Activated B cell treated with CpG ODN at 0.5 μM for 24 hours (primary cell): ENCODE measurements around the gene FIBCD1. TPM values are rescaled to one million over a fixed set of nuclear protein-coding genes. Genes with fewer than 3 reads are reported as not detected.

ENCODE experiments used
- ATAC-seq: fragments of 200-7000 bp; cut with Tn5 transposase; one replicate; pipeline ENCODE4 v1.10.0; 2021; ENCODE audit warnings: low read depth, mild to moderate bottlenecking, moderate library complexity
- CTCF ChIA-PET: fragments of 350-600 bp; sonication (Branson Sonifier 250); formaldehyde crosslinking; loops from one replicate; lab custom pipeline; 2021; ENCODE audit warnings: antibody characterized with exemption; lab: Charles Lee
- POLR2A ChIA-PET: fragments of 350-600 bp; sonication (Branson Sonifier 250); formaldehyde crosslinking; loops from one replicate; lab custom pipeline; 2021; ENCODE audit warnings: antibody characterized with exemption; lab: Charles Lee
- DNase-seq: peaks from one replicate; pipeline ENCODE4 v3.0.0; 2022
- H3K27ac Mint-ChIP-seq: one replicate; pipeline ENCODE4 v1.8.0; 2020; ENCODE audit warnings: mixed read lengths
- H3K27me3 Mint-ChIP-seq: one replicate; pipeline ENCODE4 v1.8.0; 2021; ENCODE audit warnings: mixed read lengths
- H3K36me3 Mint-ChIP-seq: one replicate; pipeline ENCODE4 v1.8.0; 2021; ENCODE audit warnings: low read depth, mixed read lengths
- H3K4me1 Mint-ChIP-seq: one replicate; pipeline ENCODE4 v1.8.0; 2021; ENCODE audit warnings: mixed read lengths
- H3K4me3 Mint-ChIP-seq: one replicate; pipeline ENCODE4 v1.8.0; 2020; ENCODE audit warnings: mild to moderate bottlenecking, mixed read lengths
- H3K9me3 Mint-ChIP-seq: one replicate; pipeline ENCODE4 v1.8.0; 2020; ENCODE audit warnings: mixed read lengths
- CTCF ChIP-seq: fragments of 200-600 bp; IDR thresholded peaks from one replicate; pipeline ENCODE4 v1.8.0; 2022; ENCODE audit warnings: antibody characterized with exemption, mild to moderate bottlenecking
- intact Hi-C: fragments of 100-400 bp; cut with micrococcal nuclease; formaldehyde crosslinking; loops from one replicate; pipeline ENCODE4 v1.15.1; 2024
- total RNA-seq: library from RNA; stranded (reverse); gene quantifications from 2 replicates; pipeline ENCODE4 v1.2.3, GENCODE V29; 2022

FIBCD1 gene
- total RNA-seq, 1 donor from 2014 or later: not detected

- Mint-ChIP-seq H3K27ac (no peak overlapping the region), H3K4me3 (no peak overlapping the region), H3K27me3 (no peaks in the 10 kb centered on the region), H3K4me1 (peaks cover 17% of the 10 kb centered on the region), H3K36me3 (peaks cover 51% of the 10 kb centered on the region), H3K9me3 (no peaks in the 10 kb centered on the region)
- TF ChIP-seq CTCF: no peak
- ATAC-seq (no peak), DNase-seq (no peak)
- POLR2A ChIA-PET: no interaction called here
- intact Hi-C loops: no loop called here
- CTCF ChIA-PET: interaction anchor here (9.3 kb wide), 1 partner anchor 175 kb away, joined by 161 read pairs; no protein-coding TSS in a partner anchor
These were observed 67.0 kb downstream of the FIBCD1 start for GRCh38 chr9:130872093-130872492.

- POLR2A ChIA-PET: interaction anchor here (1.9 kb wide), 1 partner anchor 175 kb away, joined by 6 read pairs; no protein-coding TSS in a partner anchor
- no peaks in the 10 kb centered on the region for H3K9me3 Mint-ChIP-seq
- TF ChIP-seq CTCF: no peak
- no peaks in the 10 kb centered on the region for H3K27me3 Mint-ChIP-seq
- H3K4me1 Mint-ChIP-seq: peaks cover 18% of the 10 kb centered on the region
- intact Hi-C loops: no loop called here
- peak overlapping the region; percentile 75 for H3K27ac Mint-ChIP-seq
- H3K36me3 Mint-ChIP-seq: peaks cover 48% of the 10 kb centered on the region
- ATAC-seq: no peak
- no peak overlapping the region for H3K4me3 Mint-ChIP-seq
- CTCF ChIA-PET: interaction anchor here (0.9 to 9.3 kb wide), 2 partner anchors 19 to 176 kb away, joined by 3 to 161 read pairs; no protein-coding TSS in a partner anchor
- no peak for DNase-seq
These were observed 67.5 kb downstream of the FIBCD1 start for GRCh38 chr9:130871395-130872062.

GRCh38 chr9:130870491-130871381 lies 68.3 kb downstream of the FIBCD1 start:
- CTCF ChIA-PET: interaction anchor here (0.9 to 9.3 kb wide), 13 partner anchors 10 to 183 kb away, joined by 3 to 161 read pairs (median 5); no protein-coding TSS in a partner anchor
- no peaks in the 10 kb centered on the region for H3K9me3 Mint-ChIP-seq

GRCh38 chr9:130869250-130869649 lies 69.8 kb downstream of the FIBCD1 start:
- Mint-ChIP-seq H3K9me3 (no peaks in the 10 kb centered on the region), H3K36me3 (peaks cover 44% of the 10 kb centered on the region), H3K27me3 (no peaks in the 10 kb centered on the region), H3K4me1 (peaks cover 19% of the 10 kb centered on the region), H3K27ac (no peak overlapping the region), H3K4me3 (no peak overlapping the region)
- no peak for TF ChIP-seq CTCF
- CTCF ChIA-PET: interaction anchor here (1.0 to 9.3 kb wide), 13 partner anchors 10 to 185 kb away, joined by 3 to 161 read pairs (median 5); no protein-coding TSS in a partner anchor
- ATAC-seq (no peak), DNase-seq (no peak)
- POLR2A ChIA-PET: interaction anchor here (1.9 kb wide), 1 partner anchor 177 kb away, joined by 6 read pairs; no protein-coding TSS in a partner anchor
- intact Hi-C loops: no loop called here

More at GRCh38 chr9:130870491-130871381, 68.3 kb downstream of the FIBCD1 start:
- no peak for DNase-seq
- POLR2A ChIA-PET: interaction anchor here (1.9 kb wide), 1 partner anchor 176 kb away, joined by 6 read pairs; no protein-coding TSS in a partner anchor
- intact Hi-C loops: loop anchor here (1.0 kb wide), 1 partner anchor 71 kb away; no protein-coding TSS in a partner anchor
- H3K4me3 Mint-ChIP-seq: no peak overlapping the region
- peaks cover 19% of the 10 kb centered on the region for H3K4me1 Mint-ChIP-seq
- ATAC-seq: peak; percentile 68
- H3K27ac Mint-ChIP-seq: peak overlapping the region; percentile 75
- peaks cover 47% of the 10 kb centered on the region for H3K36me3 Mint-ChIP-seq
- TF ChIP-seq CTCF: no peak
- no peaks in the 10 kb centered on the region for H3K27me3 Mint-ChIP-seq
